Right ventricle myocardium superior (tissue), 1 donor: ENCODE measurements around the gene TBC1D21. TPM values are rescaled to one million over a fixed set of nuclear protein-coding genes. Genes with fewer than 3 reads are reported as not detected.
"Not testable (repeated sequence)": the region's sequence is repeated elsewhere in the genome, so short reads cannot be mapped to it uniquely, and the experiment has no call there.

Experiments used
- ATAC-seq: fragments of 200-7000 bp; cut with Tn5 transposase; one replicate; pipeline ENCODE4 v1.9.1; 2020; ENCODE audit warnings: mild to moderate bottlenecking; ENCODE audit not compliant: poor library complexity
- DNase-seq: peaks from one replicate; pipeline ENCODE4 v3.0.0-alpha.2; 2020
- intact Hi-C: fragments of 100-400 bp; cut with DNase I; formaldehyde crosslinking; loops from one replicate; pipeline ENCODE4 v1.11.2; 2022
- total RNA-seq: library from RNA; stranded (reverse); fragmentation: NEBNext Ultra II Directional; extraction: Animal tissue kit (Norgen Biotek cat#: 25700); gene quantifications from one replicate; pipeline ENCODE4 v1.2.1, GENCODE V29; 2021
- donor health status: DM: no; HTN: yes; CAD: no; lungs with severe emphysema.

Gene TBC1D21
- total RNA-seq, 1 donor from 2014 or later, result not detected

DNA sequence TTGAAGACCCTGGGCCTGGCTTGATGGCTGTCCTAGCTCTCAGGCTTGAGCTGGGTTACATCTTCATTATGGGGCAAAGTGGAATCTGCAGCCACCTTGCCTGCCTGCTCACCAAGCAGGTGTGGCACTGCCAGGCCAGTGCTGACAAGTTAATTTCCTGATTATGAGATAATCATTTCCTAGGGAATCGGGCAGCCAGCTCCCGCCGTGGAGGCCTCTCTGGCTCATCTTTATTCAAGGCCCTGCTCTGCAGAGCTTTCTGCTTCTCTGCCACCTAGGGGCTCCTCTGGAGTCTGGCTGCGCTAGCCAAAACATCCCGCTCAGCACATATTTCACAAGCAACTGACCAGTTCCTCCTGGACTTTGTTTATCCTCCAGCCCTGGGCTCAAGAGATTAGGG is 62.8 kb downstream of the TBC1D21 start:
- intact Hi-C loops, result no loop called here
- DNase-seq (peak; percentile 43), ATAC-seq (peak; percentile 50)

DNA sequence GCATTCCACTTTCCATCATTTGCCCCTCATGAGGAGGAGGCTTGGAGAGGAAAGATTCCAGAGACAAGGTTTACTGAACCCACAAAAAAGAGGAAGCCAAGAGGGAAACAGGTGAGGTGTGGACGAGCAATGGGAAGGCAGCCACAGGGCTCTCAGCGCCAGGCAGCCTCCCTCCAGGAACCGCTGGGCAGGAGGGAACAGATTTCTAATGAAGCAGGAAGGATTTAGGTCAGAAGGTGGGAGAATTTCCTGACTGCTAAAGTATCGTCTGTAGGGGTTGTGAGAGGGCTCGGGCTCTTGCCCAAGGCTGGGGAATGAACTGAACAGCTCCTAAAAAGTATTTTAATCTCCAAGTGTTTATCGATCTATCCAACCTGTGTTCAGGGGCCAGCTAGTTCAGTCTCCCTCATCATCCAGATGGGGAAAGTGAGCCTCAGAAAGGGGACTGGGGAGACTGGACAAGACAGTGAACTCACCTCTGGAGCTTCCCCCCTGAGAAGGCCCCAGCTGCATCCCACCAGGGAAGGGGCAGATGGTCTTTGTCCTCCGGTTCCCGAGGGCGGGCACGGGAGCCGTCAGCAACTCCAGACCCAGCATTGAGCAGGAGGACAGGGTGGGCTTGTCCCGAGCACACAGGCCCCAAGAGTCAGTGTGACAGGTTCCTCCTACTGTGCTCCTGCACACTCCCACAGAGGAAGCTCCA is 63.4 kb downstream of the TBC1D21 start:
- ATAC-seq, result no peak
- DNase-seq, result peak; percentile 5
- intact Hi-C loops, result no loop called here

DNA sequence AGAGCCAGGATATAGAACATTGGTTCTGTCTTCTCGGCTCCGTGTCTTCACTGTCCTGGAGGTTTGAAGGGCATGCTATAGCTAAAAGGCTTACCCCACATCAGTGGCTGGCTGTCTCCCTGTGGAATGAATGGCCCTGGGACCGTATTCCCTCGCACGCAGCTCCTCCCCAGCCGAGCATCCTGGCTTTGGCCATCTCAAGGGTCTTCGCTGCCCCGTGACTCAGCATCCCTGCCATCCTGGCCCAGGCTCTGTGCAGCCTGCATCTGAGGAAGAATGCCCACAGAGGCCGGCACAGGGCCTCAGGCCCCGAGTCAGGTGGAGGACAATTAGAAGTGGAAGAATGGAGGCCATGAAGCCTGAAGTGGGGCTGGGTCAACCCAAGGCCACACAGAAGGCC is 63.9 kb downstream of the TBC1D21 start:
- intact Hi-C loops, result no loop called here
- ATAC-seq (no peak), DNase-seq (peak; percentile 37)

DNA sequence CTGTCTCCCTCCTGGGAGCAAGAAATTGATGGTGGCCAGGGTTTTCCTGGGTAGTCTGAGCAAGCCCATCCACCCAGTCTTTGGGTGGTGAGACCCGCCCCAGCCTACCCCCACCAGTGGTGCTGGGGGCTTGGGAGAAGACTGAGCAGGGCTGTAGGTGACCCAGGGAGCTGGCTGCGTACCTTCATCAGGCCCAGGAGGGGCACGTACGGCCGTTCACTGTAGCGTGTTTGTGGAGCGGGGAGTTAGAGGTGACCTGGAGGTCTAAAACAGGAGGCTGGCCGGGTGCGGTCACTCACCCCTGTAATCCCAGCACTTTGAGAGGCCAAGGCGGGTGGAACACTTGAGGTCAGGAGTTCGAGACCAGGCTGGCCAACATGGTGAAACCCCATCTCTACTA is 64.4 kb downstream of the TBC1D21 start:
- peak; percentile 35 for DNase-seq
- no peak for ATAC-seq
- intact Hi-C loops, result no loop called here

DNA sequence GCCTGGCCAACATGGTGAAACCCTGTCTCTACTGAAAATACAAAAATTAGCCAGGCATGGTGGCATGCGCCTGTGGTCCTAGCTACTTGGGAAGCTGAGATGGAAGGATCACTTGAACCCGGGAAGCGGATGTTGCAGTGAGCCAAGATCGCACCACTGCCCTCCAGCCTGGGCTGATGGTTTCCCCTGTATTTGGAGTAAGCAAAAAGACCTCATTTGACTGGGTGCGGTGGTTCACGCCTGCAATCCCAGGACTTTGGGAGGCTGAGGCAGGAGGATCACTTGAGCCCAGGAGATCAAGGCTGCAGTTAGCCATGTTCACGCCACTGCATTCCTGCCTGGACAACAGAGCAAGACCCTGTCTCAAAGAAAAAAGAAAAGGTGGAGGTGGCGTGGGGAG is 65.2 kb downstream of the TBC1D21 start:
- intact Hi-C loops, ATAC-seq: not testable (repeated sequence)
- DNase-seq, result peak; percentile 17

Other genes starting within 250 kb of the TBC1D21 start
- gene NPTN, start 240.2 kb upstream of the TBC1D21 start, total RNA-seq, result 188 TPM
- gene CD276, start 189.2 kb upstream of the TBC1D21 start, total RNA-seq, result 36.5 TPM
- gene INSYN1, start 120.2 kb upstream of the TBC1D21 start, total RNA-seq, result 155 TPM
- gene LOXL1, start 52.9 kb downstream of the TBC1D21 start, total RNA-seq, result 14.6 TPM
- gene STOML1, start 118.7 kb downstream of the TBC1D21 start, total RNA-seq, result 26.8 TPM
- 18.2 TPM for gene PML, start 121.2 kb downstream of the TBC1D21 start, total RNA-seq
- gene GOLGA6A, start 209.0 kb downstream of the TBC1D21 start, total RNA-seq, result not detected